ENCODE measurements around the gene GRID2.

Gene GRID2

DNA sequence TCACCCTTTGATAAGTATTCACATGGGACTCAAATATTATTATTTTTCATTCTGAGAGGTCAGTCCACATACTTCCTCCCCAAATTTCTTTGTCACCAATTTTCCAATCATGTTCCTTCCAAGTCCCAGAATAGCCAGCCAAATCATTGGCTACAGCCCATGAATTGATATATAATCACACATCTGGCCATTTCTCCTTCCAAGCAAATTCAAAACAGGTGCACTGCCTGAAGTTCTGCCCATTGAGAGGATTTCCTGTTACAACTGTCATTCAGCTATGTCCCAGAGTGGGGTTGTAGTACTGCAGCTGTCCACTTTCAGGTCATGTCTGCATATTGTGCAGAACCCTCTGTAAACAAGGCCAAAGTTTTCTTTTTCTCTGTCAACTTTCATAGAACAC lies 347.8 kb downstream of the GRID2 start:
- no peak for TF ChIP-seq ZFX (IDR thresholded peaks at IDR 0.05)
- TF ChIP-seq, protein P1, sequence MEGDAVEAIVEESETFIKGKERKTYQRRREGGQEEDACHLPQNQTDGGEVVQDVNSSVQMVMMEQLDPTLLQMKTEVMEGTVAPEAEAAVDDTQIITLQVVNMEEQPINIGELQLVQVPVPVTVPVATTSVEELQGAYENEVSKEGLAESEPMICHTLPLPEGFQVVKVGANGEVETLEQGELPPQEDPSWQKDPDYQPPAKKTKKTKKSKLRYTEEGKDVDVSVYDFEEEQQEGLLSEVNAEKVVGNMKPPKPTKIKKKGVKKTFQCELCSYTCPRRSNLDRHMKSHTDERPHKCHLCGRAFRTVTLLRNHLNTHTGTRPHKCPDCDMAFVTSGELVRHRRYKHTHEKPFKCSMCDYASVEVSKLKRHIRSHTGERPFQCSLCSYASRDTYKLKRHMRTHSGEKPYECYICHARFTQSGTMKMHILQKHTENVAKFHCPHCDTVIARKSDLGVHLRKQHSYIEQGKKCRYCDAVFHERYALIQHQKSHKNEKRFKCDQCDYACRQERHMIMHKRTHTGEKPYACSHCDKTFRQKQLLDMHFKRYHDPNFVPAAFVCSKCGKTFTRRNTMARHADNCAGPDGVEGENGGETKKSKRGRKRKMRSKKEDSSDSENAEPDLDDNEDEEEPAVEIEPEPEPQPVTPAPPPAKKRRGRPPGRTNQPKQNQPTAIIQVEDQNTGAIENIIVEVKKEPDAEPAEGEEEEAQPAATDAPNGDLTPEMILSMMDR (conservative IDR thresholded peaks at IDR 0.05), result no peak
- H3K27ac ChIP-seq, result no peak overlapping the region

DNA sequence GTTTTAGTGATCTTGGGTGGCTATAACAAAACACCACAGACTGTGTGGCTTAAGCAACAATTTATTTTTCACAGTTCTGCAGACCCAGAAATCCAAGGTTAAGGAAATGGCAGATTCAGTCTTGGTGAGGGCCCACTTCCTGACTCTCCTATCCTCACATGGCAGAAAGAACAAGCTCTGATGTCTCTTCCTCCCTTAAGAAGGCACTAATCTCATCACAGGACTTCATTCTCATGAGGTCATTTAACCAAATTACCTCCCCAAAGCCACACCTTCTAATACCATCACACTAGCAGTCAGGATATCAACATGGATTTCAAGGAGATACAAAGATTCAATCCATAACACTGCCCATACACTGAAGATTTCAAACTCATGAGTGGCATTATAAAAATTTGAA lies 350.3 kb downstream of the GRID2 start:
- no peak for TF ChIP-seq ZFX (IDR thresholded peaks at IDR 0.05)
- TF ChIP-seq, protein P1 (conservative IDR thresholded peaks at IDR 0.05), result no peak
- H3K27ac ChIP-seq, result no peak overlapping the region

DNA sequence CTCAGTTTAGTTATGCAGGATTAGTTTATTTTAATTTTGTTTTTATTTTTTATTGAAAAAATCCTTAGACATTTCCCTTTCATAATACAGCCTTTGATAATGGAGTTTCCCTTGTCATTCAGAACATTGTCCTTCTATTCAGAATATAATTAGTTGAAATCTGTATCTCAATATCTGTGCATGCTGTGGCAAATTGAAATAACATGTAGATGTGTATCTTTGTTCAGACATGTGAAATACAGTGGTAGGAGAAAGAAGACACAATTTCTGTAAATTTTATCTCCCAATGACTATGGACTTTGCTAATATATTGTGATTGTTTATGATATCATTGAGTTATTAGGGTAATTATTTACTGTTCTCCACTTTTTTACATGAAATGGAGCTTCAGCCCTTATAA lies 353.9 kb downstream of the GRID2 start:
- H3K27ac ChIP-seq, result no peak overlapping the region
- TF ChIP-seq, protein P1 (conservative IDR thresholded peaks at IDR 0.05), result no peak
- no peak for TF ChIP-seq ZFX (IDR thresholded peaks at IDR 0.05)

DNA sequence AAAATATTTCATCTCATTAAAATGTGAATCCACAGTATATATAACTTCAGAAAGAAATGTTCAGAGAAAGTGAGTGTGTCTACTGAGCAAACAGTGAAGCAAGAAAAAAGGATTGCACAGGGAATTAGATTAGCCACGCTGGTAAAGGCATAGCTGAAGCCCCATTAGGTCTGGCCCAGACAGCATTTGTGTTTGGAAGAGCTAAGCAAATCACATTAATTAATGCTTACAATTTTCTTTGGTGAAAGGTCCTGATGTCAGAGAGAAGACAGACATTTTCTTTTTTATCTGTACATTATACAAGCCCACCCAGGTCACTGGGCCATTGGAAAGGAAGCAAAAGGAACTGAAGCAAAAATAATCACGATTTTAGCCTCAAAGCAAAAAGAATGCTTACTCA lies 354.6 kb downstream of the GRID2 start:
- H3K27ac ChIP-seq, result no peak overlapping the region

DNA sequence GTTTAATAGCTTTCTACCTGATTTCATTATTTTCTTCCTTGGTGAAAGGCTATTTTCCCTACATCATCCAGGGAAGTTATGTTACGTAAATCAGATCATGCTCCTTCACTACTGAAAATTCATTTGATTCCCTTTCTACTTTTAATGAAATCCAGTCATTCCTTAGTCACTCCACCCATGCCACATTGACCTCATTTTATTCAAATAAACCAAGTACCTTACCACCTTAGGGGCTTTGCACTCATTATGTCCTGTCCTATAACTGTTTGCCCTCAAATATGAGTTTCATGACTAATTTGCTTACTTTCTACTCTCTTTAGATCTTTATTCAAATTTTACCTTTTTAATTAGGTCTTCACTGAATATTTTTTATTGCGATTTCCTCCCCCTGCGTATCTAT lies 374.0 kb downstream of the GRID2 start:
- H3K27ac ChIP-seq, result no peak overlapping the region
- TF ChIP-seq, protein P1 (conservative IDR thresholded peaks at IDR 0.05), result no peak
- no peak for TF ChIP-seq ZFX (IDR thresholded peaks at IDR 0.05)

More for the DNA sequence above, 354.6 kb downstream of the GRID2 start:
- TF ChIP-seq, protein P1 (conservative IDR thresholded peaks at IDR 0.05), result no peak
- TF ChIP-seq ZFX (IDR thresholded peaks at IDR 0.05), result no peak

DNA sequence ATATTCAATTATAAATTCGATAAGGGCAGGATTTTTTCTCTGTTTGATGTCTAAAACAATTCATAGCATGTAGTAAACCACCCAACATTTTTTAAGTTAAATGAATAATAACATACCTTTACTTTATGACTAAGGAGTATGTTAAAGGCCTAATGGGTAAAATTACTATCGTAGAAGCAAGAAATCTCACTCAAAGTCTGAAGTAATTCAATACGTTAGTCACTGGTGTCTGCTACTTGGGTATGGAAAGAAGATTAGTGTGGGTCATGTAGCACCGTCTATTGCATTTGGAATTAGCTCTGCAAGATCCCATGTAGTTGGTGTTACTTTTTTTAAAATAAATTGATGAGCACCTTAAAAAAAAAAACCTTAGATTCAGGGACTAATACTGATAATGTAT lies 374.5 kb downstream of the GRID2 start:
- TF ChIP-seq, protein P1 (conservative IDR thresholded peaks at IDR 0.05), result no peak
- H3K27ac ChIP-seq, result no peak overlapping the region

DNA sequence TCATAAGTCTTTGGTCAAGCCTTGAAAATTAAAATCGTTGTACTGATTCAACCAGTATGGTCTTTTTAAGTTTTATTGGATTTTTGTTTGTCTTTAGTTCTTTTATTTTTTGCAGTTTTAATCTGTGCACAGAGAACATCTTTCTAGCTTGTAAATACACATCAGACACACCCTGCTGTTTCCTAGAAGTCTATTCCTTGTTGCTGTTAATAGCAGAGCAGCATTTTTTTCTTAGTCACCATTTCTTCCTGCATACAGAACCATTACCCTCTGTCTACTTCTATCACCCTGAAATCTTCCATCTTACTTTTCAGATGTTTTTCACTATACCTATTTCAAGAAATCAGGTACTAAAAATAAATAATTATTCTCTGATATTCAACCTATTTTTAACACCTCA lies 375.4 kb downstream of the GRID2 start:
- TF ChIP-seq, protein P1 (conservative IDR thresholded peaks at IDR 0.05), result no peak
- no peak for TF ChIP-seq ZFX (IDR thresholded peaks at IDR 0.05)

More for the DNA sequence above, 375.4 kb downstream of the GRID2 start:
- H3K27ac ChIP-seq, result no peak overlapping the region
